ENCODE measurements around the gene STAT2. TPM values are rescaled to one million over a fixed set of nuclear protein-coding genes. Genes with fewer than 3 reads are reported as not detected.

The STAT2 gene
- polyA plus RNA-seq, 3 donors, result 109 to 251 (median 142) TPM

GRCh38 chr12:56298828-56299227 lies 61.1 kb downstream of the STAT2 start:
- peak overlapping the region; percentile 93 to 98 for H3K4me3 Mint-ChIP-seq
- H3K9me3 Mint-ChIP-seq, result no peaks in the 10 kb centered on the region
- H3K4me1 Mint-ChIP-seq, result peaks cover 51% of the 10 kb centered on the region
- Histone ChIP-seq H3K4me2 (replicated peaks; ENCODE audit: extremely low read depth, low read length, poor library complexity, severe bottlenecking) (peak overlapping the region; percentile 99), H4K20me1 (ENCODE audit: insufficient read depth, low read length) (peaks cover 58% of the 10 kb centered on the region), H3K4me1 (ENCODE audit: control insufficient read depth in 1 of 2, insufficient read depth in 2 of 2, low read length in 2 of 2) (peaks cover 41 to 49% of the 10 kb centered on the region in 2 donors), H3K27ac (ENCODE audit: low read depth in 1 of 2, low read length in 2 of 2) (peak overlapping the region in 1 of 2 donors; percentile 95), H3K36me3 (replicated peaks in 1 of 2; ENCODE audit: control insufficient read depth in 1 of 2, insufficient read depth in 2 of 2, low read length in 2 of 2) (peaks cover 4 to 22% of the 10 kb centered on the region in 2 donors), H3K9ac (ENCODE audit: insufficient read depth, low read length, poor library complexity, severe bottlenecking) (peak overlapping the region; percentile 94), H2AFZ (ENCODE audit: insufficient read depth, low read depth, low read length, poor library complexity, severe bottlenecking) (no peak overlapping the region), H3K9me3 (replicated peaks in 1 of 2; ENCODE audit: control insufficient read depth in 1 of 2, insufficient read depth in 1 of 2, low read length in 2 of 2) (no peaks in the 10 kb centered on the region), H3K79me2 (ENCODE audit: insufficient read depth, low read length) (peaks cover 73% of the 10 kb centered on the region), H3K4me3 (replicated peaks in 1 of 3; ENCODE audit: low read depth in 2 of 3, low read length in 3 of 3) (peak overlapping the region in 2 of 3 experiments; percentile 61 to 84), H3K27me3 (ENCODE audit: control insufficient read depth in 2 of 2, insufficient read depth in 2 of 2, low read length in 2 of 2) (no peaks in the 10 kb centered on the region)
- no peak for TF ChIP-seq CTCF (IDR thresholded peaks at IDR 0.05)
- WGBS (ENCODE audit: insufficient coverage), result no CpG with 5 or more reads among the region's 5 CpGs
- H3K27ac Mint-ChIP-seq, result peak overlapping the region in 6 of 7 donors; percentile 94 to 97 (median 96)
- DNase-seq, result no peak
- H3K36me3 Mint-ChIP-seq, result peaks cover 10 to 31% of the 10 kb centered on the region in 2 donors
- H3K27me3 Mint-ChIP-seq (ENCODE audit: low read depth in 3 of 3), result peaks cover 0 to 2% (median 0%) of the 10 kb centered on the region in 3 donors
- intact Hi-C loops (cut with micrococcal nuclease), result no loop called here

- Mint-ChIP-seq H3K27ac (peak overlapping the region in 5 of 7 donors; percentile 22 to 83 (median 73)), H3K9me3 (no peaks in the 10 kb centered on the region), H3K4me1 (peaks cover 51% of the 10 kb centered on the region), H3K27me3 (ENCODE audit: low read depth in 3 of 3) (peaks cover 0 to 2% (median 0%) of the 10 kb centered on the region in 3 donors), H3K36me3 (peaks cover 13 to 32% of the 10 kb centered on the region in 2 donors), H3K4me3 (no peak overlapping the region)
- intact Hi-C loops (cut with micrococcal nuclease), result no loop called here
- DNase-seq, result no peak
- Histone ChIP-seq H3K79me2 (ENCODE audit: insufficient read depth, low read length) (peaks cover 88% of the 10 kb centered on the region), H3K4me3 (replicated peaks in 1 of 3; ENCODE audit: low read depth in 2 of 3, low read length in 3 of 3) (no peak overlapping the region), H3K4me1 (ENCODE audit: control insufficient read depth in 1 of 2, insufficient read depth in 2 of 2, low read length in 2 of 2) (peaks cover 41 to 49% of the 10 kb centered on the region in 2 donors), H4K20me1 (ENCODE audit: insufficient read depth, low read length) (peaks cover 73% of the 10 kb centered on the region), H3K4me2 (replicated peaks; ENCODE audit: extremely low read depth, low read length, poor library complexity, severe bottlenecking) (no peak overlapping the region), H3K27ac (ENCODE audit: low read depth in 1 of 2, low read length in 2 of 2) (peak overlapping the region in 1 of 2 donors; percentile 95), H2AFZ (ENCODE audit: insufficient read depth, low read depth, low read length, poor library complexity, severe bottlenecking) (no peak overlapping the region), H3K9ac (ENCODE audit: insufficient read depth, low read length, poor library complexity, severe bottlenecking) (no peak overlapping the region), H3K36me3 (replicated peaks in 1 of 2; ENCODE audit: control insufficient read depth in 1 of 2, insufficient read depth in 2 of 2, low read length in 2 of 2) (peaks cover 5 to 24% of the 10 kb centered on the region in 2 donors), H3K9me3 (replicated peaks in 1 of 2; ENCODE audit: control insufficient read depth in 1 of 2, insufficient read depth in 1 of 2, low read length in 2 of 2) (no peaks in the 10 kb centered on the region), H3K27me3 (ENCODE audit: control insufficient read depth in 2 of 2, insufficient read depth in 2 of 2, low read length in 2 of 2) (no peaks in the 10 kb centered on the region)
- no peak for TF ChIP-seq CTCF (IDR thresholded peaks at IDR 0.05)
- 82% methylated on average over 4 of the region's 8 CpGs for WGBS (ENCODE audit: insufficient coverage)
Observed at GRCh38 chr12:56297400-56297799, 62.5 kb downstream of the STAT2 start.
